Measurements from ENCODE around the gene BCOR.

Gene BCOR

DNA sequence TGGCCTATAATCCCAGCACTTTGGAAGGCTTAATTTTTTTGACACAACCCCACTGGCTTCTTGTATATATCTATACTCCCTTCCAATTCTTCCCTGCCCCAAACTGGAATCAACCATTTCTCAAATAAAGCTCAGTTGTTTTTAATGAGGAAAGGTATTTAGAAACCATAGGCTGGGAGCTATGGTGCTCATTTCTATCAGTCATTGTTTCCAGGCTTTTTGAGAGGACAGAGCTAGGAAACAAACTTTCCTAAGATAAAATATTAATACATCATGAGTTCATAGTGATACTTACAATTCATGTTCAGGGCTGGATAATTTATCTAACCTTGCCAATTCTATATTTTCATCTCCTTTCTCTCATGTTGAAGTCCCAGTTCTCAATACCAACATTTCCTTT lies 50.3 kb downstream of the BCOR start:
- TF ChIP-seq, protein P1, sequence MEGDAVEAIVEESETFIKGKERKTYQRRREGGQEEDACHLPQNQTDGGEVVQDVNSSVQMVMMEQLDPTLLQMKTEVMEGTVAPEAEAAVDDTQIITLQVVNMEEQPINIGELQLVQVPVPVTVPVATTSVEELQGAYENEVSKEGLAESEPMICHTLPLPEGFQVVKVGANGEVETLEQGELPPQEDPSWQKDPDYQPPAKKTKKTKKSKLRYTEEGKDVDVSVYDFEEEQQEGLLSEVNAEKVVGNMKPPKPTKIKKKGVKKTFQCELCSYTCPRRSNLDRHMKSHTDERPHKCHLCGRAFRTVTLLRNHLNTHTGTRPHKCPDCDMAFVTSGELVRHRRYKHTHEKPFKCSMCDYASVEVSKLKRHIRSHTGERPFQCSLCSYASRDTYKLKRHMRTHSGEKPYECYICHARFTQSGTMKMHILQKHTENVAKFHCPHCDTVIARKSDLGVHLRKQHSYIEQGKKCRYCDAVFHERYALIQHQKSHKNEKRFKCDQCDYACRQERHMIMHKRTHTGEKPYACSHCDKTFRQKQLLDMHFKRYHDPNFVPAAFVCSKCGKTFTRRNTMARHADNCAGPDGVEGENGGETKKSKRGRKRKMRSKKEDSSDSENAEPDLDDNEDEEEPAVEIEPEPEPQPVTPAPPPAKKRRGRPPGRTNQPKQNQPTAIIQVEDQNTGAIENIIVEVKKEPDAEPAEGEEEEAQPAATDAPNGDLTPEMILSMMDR (IDR thresholded peaks at IDR 0.05; ENCODE audit: low read depth, low read length): no peak
- in situ Hi-C loops (cut with HindIII; ENCODE audit: low sequenced_read_pairs): no loop called here
- H3K4me3 ChIP-seq (ENCODE audit: low read depth, low read length): no peak overlapping the region
- no peak for DNase-seq (ENCODE audit: low read depth, low spot score)

DNA sequence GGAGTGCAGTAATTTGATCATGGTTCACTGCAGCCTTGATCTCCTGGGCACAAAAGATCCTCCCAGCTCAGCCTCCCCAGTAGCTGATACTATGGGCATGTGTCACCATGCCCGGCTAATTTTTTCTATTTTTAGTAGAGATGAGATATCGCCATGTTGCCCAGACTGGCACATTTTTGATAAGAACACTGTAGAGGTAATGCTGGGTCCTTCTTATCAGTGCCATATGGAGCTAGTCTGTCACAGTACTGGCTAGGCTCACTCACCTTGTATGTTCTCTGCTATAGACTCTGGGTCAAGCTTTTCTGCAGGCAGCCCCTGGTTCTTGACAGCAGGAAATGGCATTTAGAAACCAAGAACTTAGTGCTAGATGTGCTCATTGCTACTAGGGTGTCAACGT lies 53.9 kb downstream of the BCOR start:
- in situ Hi-C loops (cut with HindIII; ENCODE audit: low sequenced_read_pairs): no loop called here
- H3K4me3 ChIP-seq (ENCODE audit: low read depth, low read length): no peak overlapping the region
- no peak for DNase-seq (ENCODE audit: low read depth, low spot score)
- TF ChIP-seq, protein P1 (IDR thresholded peaks at IDR 0.05; ENCODE audit: low read depth, low read length): no peak

DNA sequence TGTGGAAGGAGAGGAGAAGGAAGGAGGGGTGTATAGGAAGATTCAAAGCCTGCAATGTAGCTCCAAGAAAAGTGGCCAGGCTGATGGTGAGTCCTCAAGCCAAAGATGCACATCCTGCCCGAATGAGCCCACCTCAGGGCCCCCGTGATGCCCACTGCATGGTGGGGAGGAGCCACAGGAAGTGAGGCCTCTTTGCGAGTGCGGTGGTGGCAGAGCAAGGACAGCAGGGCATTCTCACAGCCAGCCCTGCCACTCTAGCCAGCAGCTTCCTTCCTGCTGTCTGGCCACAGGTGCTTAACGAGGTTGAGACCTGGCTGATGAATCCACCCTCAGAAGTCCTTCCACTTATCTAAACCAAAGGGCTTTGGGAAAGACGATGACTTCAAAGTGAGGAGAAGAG lies 55.8 kb downstream of the BCOR start:
- TF ChIP-seq, protein P1 (IDR thresholded peaks at IDR 0.05; ENCODE audit: low read depth, low read length): no peak
- no peak overlapping the region for H3K4me3 ChIP-seq (ENCODE audit: low read depth, low read length)
- DNase-seq (ENCODE audit: low read depth, low spot score): no peak
- in situ Hi-C loops (cut with HindIII; ENCODE audit: low sequenced_read_pairs): no loop called here

DNA sequence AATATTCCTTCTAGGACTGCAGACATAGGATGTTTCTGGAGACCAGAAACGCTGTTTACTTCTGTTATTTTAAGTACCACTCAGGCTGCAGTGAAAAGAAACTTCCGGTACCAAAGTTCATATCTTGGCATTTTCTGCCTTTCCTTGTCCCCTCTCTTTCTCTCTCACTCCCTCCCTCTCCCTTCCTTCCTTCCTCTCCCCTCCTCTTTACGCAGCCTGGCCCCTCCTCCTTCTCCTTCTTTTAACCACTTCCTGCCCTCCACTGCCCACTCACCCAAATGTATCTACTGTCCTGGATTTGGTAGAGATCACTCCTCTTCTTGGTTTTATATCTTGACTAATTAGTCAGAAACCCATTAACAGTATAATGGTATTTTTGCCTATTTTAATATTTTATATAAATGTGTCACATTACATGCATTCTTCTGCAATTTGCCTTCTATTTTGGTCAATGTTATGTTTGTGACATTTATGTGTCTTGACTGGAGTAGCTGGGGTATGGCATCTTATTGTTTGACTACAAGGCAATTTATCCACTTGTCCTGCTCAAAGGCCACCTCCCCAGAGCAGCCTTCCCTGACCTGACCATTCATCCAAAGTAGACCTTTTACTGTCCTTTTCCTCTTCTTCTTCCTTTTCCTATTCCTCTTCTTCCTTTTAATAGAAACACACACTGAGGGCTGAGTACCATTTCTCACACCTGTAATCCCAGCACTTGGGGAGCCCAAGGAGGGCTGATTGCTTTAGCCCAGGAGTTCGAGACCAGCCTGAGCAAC lies 56.9 kb downstream of the BCOR start:
- TF ChIP-seq, protein P1 (IDR thresholded peaks at IDR 0.05; ENCODE audit: low read depth, low read length): no peak
- H3K4me3 ChIP-seq (ENCODE audit: low read depth, low read length): no peak overlapping the region
- no peak for DNase-seq (ENCODE audit: low read depth, low spot score)
- in situ Hi-C loops (cut with HindIII; ENCODE audit: low sequenced_read_pairs): no loop called here

DNA sequence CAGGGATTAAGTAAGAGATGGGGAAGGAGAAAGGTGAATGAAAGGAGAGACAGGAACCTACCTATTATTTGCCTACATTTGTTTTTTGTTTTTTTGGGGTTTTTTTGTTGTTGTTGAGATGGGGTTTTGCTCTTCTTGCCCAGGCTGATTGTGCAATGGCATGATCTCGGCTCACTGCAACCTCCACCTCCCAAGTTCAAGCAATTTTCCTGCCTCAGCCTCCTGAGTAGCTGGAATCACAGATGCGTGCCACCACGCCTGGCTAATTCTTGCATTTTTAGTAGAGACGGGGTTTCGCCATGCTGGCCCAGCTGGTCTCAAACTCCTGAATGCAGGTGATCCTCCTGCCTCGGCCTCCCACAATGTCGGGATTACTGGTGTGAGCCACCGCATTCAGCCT lies 57.9 kb downstream of the BCOR start:
- in situ Hi-C loops (cut with HindIII; ENCODE audit: low sequenced_read_pairs): no loop called here
- DNase-seq (ENCODE audit: low read depth, low spot score): no peak
- TF ChIP-seq, protein P1 (IDR thresholded peaks at IDR 0.05; ENCODE audit: low read depth, low read length): no peak
- no peak overlapping the region for H3K4me3 ChIP-seq (ENCODE audit: low read depth, low read length)

DNA sequence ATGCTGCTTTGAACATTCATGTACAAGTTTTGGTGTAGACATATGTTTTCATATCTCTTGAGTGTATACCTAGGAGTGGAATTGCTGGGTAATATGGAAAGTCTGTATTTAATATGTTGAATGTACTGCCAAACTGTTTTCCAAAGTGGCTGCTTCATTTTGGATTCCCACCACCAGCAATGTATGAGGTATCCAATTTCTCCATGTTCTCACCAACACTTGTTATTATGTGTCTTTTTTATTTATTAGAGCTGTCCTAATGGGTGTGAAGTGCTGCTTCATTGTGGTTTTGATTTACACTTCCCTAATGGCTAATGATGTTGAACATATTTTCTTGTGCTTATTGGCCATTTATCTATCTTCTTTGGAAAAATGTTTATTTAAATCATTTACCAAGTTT lies 60.4 kb downstream of the BCOR start:
- no peak overlapping the region for H3K4me3 ChIP-seq (ENCODE audit: low read depth, low read length)
- in situ Hi-C loops (cut with HindIII; ENCODE audit: low sequenced_read_pairs): no loop called here
- TF ChIP-seq, protein P1 (IDR thresholded peaks at IDR 0.05; ENCODE audit: low read depth, low read length): no peak
- no peak for DNase-seq (ENCODE audit: low read depth, low spot score)

Data from astrocyte of the spinal cord (primary cell).